Measurements from ENCODE around the gene ZDHHC16.

The ZDHHC16 gene

DNA sequence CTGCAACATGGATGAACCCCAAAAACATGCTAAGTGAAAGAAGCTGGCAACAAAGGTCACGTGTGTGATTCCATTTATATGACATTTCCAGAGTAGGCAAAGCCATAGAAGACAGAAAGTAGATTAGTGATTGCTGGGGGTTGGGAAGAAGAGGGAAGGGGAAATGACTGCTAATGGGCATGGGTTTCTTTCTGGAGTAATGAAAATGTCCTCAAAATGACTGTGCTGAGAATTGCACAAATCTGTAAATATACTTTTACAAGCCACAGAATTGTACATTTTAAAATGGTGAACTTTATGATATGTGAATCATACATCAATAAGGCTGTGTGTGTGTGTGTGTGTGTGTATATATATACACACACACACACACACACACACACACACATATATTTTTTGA is 36.4 kb downstream of the ZDHHC16 start:
- no peak for DNase-seq

DNA sequence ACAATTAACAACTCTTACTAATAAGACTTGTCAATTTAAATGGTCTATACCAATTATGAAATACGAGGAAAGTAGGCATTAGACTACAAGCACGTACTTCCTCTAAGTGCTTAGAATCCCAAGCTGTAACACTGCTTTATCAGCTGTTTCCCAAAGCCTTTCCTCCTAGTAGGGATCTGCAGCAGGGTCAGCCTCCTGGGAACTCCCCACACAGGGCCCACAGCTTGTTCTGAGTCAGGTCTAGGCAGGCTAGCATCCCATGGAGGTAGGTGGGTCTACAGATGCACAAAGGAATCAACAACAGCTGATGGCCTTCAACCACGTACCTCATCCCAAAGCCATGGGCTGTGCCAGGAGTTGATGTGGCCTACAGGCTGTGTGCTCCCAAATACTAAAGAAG is 37.5 kb downstream of the ZDHHC16 start:
- DNase-seq: no peak

GRCh38 chr10:97483921-97484320 is 37.9 kb downstream of the ZDHHC16 start:
- DNase-seq: no peak

- no peak for DNase-seq
These were observed 39.8 kb downstream of the ZDHHC16 start for GRCh38 chr10:97485647-97486281.

DNA sequence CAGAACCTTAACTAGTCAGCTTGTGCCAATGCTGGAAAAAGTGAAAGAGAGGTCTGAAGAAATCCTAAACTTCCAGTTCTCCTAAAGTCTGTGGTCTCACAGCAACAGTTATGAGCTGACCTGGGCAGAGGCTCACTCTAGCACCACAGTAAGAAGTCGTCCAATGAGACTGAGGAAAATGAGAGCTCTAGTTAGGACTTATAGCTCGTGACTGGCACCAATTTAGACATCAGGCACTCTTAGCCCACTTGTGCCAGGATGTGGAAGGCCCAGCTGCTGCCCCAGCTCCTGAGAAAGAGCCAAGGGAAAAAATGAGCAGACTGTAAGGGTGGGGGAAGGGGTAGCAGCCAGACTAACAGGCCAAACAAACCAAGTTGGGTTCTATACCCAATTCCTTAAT is 44.6 kb downstream of the ZDHHC16 start:
- peak; percentile 4 for DNase-seq

- DNase-seq: no peak
These were observed 48.2 kb downstream of the ZDHHC16 start for GRCh38 chr10:97494151-97494550.

DNA sequence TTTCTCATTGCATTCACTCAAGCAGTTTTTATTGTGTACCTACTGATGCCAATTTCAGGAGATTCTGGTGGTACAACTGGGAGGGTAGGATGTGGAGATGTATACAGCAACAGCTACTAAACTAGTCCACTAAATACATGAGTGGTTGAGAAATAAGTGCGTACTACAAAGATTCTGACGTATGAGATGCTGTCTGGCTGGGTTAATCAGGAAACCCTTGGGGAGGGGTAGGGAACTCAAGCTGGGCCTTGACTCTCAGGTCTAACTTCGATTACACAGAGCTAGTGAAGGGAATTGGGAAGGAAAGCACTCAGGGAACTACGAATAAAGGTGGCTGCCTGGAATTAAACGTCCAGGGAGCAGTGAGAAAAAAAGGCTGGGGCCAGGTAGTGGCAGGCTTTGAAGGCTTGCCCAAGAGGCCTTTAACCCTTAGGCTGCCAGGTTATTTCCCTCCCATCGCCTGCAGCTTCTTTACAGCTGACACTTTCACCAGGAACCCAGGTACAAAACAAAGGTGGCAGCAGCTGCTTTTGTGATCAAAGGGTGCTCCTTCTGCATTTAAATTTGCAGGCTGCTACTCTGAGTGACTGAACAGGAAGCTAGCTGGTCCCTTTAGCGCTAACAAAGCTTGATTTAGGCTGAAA is 49.0 kb downstream of the ZDHHC16 start:
- no peak for DNase-seq

- DNase-seq: peak; percentile 78
These were observed 51.6 kb downstream of the ZDHHC16 start for GRCh38 chr10:97497572-97498075.

DNA sequence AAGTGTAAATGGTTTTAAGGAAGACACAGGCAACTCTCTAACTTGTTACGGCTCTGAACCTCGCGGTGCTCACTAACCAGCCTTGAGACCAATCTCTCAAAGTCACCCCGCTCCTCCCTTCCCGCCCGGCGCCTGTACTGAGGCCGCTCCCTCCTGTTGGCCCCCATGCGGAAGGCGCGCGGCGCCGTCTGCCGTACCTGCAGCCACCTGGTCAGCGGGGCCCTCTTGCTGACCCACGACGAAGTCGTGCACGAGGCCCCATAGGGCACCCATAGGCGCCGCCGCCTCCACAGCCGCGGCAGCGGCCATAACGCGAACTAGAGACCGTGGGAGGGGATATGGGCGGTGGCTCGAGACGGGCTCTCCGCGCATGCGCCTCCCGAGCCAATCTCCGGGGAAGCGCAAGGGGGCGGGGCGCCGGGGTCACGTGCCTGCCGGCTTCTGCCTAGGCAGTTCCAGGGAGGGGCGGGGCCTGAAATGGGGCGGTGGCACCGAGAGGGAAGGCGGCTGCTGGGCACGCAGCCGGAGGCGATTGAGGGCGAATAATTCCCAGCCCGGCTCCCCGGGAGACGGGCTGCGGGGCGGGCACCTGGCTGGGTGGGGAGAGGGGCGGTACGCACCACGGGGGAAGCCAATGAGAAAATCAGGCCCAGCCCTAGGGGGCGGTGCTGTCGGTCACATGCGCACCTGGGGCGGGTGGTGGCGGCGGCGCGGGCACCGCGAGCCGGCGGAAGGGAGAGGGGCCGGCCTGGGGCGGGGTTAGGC is 52.3 kb downstream of the ZDHHC16 start, which contains the start of gene MMS19:
MMS19 (minus strand) TSS at position 347 of the 765 bp plus-strand sequence; CDS start at position 309, 38 bp downstream.
- DNase-seq: peak; percentile 89

DNA sequence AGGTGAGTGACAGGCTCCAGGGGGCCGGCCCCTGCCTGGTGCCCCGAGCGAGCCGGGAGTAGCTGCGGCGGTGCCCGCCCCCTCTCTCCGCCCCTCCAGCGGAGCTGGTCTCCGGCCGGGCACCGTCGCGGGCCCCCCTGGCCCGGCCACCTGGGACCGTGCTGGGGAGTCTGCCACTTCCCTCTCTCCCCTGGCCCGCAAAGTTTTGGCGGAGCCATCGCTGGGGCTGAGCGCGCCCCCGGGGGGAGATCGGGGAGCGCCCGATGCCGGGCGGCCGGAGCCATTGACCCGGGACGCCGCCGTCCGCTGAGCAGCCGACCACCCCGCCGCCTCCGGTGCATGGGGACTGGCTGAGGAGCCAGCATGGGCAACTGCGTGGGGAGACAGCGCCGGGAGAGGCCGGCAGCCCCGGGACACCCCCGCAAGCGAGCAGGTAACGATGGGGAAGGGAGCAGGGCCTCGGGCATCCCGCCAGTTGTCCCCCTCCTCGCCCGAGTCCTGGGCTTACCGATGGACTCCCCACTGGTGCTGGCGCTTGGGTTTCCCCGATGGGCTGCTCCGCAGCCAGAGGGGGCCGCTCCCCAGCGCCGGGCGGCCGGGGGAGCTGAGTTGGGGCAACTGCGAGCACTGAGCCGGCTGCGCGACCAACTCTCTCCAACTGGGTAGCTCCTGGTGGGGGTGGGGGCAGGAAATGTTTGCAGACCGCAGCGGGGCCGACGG is 53.0 kb downstream of the ZDHHC16 start, which contains the start of gene UBTD1:
UBTD1 (plus strand) TSS at position 84 of the 720 bp plus-strand sequence; CDS start at position 364, 280 bp downstream.
- no peak for DNase-seq

- DNase-seq: no peak
These were observed 53.8 kb downstream of the ZDHHC16 start for GRCh38 chr10:97499561-97500296.

- DNase-seq: no peak
These were observed 54.3 kb downstream of the ZDHHC16 start for GRCh38 chr10:97500297-97500575.

- no peak for DNase-seq
These were observed 56.9 kb downstream of the ZDHHC16 start for GRCh38 chr10:97502916-97503315.

DNA sequence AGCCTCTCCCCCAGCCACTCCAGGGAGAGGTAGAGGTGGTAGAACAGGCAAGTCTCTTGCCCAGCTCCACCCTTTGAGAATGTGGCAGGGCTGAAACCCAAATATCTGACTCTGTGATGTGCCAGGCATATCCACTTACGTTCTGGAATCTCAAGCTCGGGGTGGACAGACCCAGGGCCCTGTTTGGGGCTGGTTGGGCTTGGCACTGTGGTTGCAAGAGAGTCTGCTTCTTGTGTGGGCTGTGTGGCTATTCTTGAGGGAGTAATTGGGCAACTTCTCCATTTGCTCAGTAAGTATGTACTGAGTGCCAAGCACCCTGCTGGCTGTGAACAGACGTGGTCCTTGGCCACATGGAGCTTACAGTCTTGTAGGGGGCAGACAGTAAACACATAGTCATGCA is 57.4 kb downstream of the ZDHHC16 start:
- no peak for DNase-seq

GRCh38 chr10:97505152-97505551 is 59.2 kb downstream of the ZDHHC16 start:
- no peak for DNase-seq

GRCh38 chr10:97506199-97506991 is 60.4 kb downstream of the ZDHHC16 start:
- DNase-seq: no peak
